Choroid plexus epithelial cell (primary cell): ENCODE results near the gene SLC9A1.

Experiments
- DNase-seq: peaks from one replicate; pipeline ENCODE4 v3.0.0-alpha.2; 2010; ENCODE audit warnings: low read depth
- H3K4me3 ChIP-seq: 2 replicates; pipeline ENCODE4 v1.5.1; 2011; ENCODE audit warnings: low read depth, mild to moderate bottlenecking, control low read depth, low read length, moderate library complexity
- TF ChIP-seq, protein P1 (sequence below): conservative IDR thresholded peaks from 2 replicates; pipeline ENCODE4 v1.5.1; 2011; ENCODE audit warnings: low read depth, mild to moderate bottlenecking, control low read depth, inconsistent platforms, low read length, moderate library complexity

The SLC9A1 gene

DNA sequence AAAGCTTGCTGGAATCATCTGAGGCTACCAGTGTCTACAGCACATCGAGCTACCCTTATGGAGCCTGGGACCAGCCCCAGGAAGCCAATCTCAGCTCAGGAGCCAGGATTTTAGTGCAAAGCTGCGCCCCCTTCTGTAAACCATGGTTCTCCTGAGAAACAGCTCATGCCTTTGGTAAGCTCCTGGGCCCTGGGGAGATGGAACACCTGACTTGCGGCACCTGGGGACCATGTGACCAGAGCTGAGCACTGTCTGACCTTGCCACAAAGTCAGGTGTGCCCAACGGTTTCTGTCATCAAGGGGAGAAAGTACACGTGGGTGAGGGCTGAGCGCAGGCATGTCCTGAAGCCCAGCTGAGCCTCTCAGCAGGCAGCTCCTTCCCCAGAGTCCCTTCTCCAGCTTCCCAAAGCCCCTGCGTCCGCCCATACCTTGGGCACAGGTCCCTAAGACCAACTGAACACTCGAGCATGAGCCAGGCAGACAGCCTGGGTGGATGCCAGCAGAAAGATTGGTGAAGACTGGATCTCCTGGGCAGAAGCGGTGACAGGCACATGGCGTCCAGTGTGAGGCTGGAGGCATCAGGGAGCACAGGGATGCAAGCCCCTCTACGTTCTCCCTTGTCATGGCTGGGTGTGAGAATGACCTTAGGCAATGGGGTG is 84.4 kb downstream of the SLC9A1 start:
- DNase-seq = no peak
- H3K4me3 ChIP-seq = no peak overlapping the region
- TF ChIP-seq, protein P1, sequence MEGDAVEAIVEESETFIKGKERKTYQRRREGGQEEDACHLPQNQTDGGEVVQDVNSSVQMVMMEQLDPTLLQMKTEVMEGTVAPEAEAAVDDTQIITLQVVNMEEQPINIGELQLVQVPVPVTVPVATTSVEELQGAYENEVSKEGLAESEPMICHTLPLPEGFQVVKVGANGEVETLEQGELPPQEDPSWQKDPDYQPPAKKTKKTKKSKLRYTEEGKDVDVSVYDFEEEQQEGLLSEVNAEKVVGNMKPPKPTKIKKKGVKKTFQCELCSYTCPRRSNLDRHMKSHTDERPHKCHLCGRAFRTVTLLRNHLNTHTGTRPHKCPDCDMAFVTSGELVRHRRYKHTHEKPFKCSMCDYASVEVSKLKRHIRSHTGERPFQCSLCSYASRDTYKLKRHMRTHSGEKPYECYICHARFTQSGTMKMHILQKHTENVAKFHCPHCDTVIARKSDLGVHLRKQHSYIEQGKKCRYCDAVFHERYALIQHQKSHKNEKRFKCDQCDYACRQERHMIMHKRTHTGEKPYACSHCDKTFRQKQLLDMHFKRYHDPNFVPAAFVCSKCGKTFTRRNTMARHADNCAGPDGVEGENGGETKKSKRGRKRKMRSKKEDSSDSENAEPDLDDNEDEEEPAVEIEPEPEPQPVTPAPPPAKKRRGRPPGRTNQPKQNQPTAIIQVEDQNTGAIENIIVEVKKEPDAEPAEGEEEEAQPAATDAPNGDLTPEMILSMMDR = no peak

DNA sequence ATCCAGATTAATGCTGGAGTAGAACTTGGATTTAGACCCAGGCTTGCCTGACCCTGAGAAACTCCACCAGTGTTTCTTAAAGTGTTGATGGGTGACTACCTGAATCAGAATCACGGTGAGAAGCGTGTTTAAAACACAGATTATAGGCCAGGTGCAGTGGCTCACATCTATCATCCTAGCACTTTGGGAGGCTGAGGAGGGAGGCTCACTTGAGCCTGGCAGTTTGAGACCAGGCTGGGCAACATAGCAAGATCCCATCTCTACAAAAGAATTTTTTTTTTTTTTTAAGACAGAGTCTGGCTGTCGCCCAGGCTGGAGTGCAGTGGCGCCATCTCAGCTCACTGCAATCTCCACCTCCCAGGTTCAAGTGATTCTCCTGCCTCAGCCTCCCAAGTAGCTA is 86.0 kb downstream of the SLC9A1 start:
- TF ChIP-seq, protein P1 = no peak
- DNase-seq = no peak
- no peak overlapping the region for H3K4me3 ChIP-seq

DNA sequence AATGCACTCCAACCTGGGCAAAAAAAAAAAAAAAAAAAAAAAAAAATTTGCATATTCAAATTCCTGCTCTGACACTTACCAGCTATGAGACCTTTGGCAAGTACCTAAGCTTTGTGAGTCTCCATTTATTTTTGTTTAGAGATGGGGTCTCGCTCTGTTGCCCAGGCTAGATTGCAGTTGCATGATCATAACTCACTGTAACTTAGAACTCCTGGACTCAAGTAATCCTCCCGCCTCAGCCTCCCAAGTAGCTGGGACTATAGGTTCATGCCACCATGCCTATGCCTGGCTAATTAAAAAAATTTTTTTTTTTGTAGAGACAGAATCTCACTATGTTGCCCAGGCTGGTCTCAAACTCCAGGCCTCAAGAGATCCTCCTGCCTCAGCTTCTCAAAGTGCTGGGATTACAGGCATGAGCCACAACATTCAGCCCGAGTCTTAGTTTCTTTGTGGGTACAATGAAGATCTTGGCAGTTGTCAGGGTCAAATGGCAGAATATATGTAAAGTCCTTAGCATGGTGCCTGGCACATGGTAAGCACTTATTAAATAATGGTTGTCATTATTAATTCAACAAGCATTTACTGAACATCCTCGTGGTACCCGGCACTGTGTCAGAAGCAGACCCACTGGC is 88.8 kb downstream of the SLC9A1 start:
- H3K4me3 ChIP-seq = no peak overlapping the region
- DNase-seq = no peak
- TF ChIP-seq, protein P1 = no peak

DNA sequence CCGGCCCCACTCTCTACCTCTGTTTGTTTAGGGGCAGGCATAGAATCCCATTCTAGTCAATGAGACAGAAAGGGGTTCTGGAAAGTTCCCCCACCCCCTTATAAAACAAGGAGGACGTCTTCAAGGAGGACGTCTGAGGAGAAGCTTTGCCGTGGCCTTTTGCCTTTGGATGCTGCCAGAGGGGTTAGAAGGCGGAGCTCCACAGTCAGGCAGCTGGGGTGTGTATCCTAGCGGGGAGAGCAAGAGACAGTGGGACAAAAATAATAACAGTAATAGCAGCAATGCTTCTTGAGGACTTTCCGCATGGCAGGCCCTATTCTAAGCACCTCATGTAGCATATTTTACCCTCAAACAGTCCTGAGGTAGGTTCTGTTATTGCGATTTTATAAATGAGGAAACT is 94.0 kb downstream of the SLC9A1 start:
- DNase-seq = no peak
- no peak overlapping the region for H3K4me3 ChIP-seq
- TF ChIP-seq, protein P1 = no peak

DNA sequence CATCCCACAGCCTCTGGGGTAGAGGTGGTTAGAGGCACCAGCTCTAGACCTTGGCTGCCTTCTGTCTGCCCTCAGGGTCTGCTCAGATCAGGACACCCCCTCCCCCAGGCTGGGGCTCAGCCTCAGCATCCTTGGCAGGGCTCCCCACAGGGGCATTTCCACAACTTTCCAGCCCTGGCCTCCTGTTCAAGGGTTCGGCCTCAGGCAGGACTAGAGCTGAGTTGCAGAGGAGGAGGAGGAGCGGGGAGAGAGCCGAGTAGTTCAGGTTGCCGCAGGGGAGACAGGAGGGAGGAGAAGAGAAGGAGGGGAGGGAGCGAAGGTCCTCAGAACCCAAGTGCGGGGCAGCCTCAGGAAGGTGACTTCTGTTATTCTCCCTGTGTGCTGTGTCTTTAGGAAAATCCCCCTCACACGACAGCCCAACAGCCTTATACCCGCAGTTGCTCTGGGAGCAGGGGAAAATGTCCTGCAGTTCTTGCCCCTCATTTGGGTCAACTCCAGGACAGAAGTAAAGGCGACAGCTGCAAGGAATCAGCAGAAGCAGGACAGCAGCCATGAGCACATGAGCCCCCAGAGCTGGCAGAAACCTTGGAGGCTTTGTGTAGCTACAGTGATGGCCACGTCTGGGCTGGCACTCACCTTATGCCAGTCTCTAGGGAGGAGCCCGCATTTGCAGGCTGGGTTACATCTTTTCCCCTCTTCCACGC is 95.8 kb downstream of the SLC9A1 start:
- TF ChIP-seq, protein P1 = no peak
- no peak for DNase-seq
- H3K4me3 ChIP-seq = no peak overlapping the region

DNA sequence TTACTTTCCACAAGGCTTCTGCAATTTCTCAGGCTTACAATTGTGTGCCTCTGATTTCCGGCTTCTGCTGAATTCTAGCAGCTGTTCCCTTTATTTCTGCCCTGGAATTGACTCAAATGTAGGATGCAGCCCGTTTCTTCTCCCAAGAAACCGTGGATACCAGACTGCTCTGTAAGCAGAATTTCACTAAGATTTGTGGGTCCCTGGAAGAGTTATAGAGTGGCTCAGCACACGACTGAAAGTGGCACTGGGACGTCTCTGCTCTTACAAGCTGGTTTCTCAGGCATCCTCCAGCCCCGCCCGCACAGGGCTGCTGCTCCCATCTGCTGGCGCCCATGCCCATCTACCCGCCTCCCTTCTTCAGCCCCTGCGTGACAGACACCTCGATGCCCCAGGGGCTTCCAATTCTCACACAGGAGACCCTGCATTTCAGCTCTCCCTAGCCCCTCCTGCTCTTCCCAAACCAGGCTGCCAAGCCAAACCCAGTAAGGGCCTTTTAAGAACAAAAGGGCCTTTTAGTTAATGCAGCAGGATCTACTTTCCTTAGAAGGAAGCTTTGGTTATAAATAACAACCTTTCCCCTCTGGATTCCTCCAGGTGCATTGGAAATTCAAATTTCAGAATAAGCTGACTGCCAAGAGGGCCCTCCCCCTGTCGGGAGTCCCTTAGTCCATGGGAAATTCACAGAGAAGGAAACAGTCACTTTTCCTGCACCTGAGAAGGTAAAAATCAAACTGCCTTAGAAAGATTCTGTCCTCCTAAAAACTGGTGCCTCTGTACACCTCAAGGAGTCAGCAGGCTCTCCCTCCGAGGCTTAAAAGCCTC is 96.9 kb downstream of the SLC9A1 start:
- no peak for DNase-seq
- TF ChIP-seq, protein P1 = no peak
- H3K4me3 ChIP-seq = no peak overlapping the region
